ENCODE data around the gene FLYWCH2.

DNA sequence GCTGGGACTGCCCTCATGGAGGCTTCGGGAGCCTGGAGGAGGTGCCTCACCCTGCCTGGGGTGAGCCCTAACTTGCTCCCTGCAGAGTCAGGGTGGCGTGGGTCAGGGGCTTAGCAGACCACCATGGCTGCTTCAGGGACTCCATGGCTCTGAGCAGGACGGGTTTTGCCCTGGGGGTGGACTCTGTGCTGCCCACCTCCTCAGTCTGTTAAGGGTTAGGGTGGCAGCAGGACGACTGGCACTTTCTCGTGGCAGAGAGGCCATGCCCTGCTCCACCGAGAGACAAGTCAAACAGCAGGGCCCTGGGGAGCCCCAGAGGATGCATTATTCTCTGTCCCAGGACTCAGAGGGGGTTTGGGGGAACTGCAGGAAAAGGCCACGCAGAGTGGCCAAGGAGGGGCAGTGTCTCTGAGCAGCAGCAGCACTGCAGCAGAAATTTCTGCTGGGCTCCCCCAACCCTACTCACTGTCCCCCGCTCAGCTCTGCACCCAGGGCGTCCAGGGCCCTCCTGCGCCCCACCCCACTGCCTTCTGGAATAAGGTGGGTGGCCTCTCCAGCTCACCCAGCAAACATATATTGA lies 23.2 kb upstream of the FLYWCH2 start:
- TF ChIP-seq MAZ (IDR thresholded peaks at IDR 0.05; ENCODE audit: borderline replicate concordance, low read depth, low read length) (no peak), MAZ (CRISPR knock-in tag; IDR thresholded peaks at IDR 0.05; ENCODE audit: low read depth) (no peak)
- TF ChIP-seq, protein P1, sequence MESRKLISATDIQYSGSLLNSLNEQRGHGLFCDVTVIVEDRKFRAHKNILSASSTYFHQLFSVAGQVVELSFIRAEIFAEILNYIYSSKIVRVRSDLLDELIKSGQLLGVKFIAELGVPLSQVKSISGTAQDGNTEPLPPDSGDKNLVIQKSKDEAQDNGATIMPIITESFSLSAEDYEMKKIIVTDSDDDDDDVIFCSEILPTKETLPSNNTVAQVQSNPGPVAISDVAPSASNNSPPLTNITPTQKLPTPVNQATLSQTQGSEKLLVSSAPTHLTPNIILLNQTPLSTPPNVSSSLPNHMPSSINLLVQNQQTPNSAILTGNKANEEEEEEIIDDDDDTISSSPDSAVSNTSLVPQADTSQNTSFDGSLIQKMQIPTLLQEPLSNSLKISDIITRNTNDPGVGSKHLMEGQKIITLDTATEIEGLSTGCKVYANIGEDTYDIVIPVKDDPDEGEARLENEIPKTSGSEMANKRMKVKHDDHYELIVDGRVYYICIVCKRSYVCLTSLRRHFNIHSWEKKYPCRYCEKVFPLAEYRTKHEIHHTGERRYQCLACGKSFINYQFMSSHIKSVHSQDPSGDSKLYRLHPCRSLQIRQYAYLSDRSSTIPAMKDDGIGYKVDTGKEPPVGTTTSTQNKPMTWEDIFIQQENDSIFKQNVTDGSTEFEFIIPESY (CRISPR knock-in tag; IDR thresholded peaks at IDR 0.05): no peak

All from HepG2 (cell line).